Measurements from ENCODE around the gene KNDC1.
"Not testable (repeated sequence)": the region's sequence is repeated elsewhere in the genome, so short reads cannot be mapped to it uniquely, and the experiment has no call there.

The KNDC1 gene

GRCh38 chr10:133162178-133162909 is 2.3 kb downstream of the KNDC1 start:
- DNase-seq (ENCODE audit: low read depth, low spot score), result no peak

DNA sequence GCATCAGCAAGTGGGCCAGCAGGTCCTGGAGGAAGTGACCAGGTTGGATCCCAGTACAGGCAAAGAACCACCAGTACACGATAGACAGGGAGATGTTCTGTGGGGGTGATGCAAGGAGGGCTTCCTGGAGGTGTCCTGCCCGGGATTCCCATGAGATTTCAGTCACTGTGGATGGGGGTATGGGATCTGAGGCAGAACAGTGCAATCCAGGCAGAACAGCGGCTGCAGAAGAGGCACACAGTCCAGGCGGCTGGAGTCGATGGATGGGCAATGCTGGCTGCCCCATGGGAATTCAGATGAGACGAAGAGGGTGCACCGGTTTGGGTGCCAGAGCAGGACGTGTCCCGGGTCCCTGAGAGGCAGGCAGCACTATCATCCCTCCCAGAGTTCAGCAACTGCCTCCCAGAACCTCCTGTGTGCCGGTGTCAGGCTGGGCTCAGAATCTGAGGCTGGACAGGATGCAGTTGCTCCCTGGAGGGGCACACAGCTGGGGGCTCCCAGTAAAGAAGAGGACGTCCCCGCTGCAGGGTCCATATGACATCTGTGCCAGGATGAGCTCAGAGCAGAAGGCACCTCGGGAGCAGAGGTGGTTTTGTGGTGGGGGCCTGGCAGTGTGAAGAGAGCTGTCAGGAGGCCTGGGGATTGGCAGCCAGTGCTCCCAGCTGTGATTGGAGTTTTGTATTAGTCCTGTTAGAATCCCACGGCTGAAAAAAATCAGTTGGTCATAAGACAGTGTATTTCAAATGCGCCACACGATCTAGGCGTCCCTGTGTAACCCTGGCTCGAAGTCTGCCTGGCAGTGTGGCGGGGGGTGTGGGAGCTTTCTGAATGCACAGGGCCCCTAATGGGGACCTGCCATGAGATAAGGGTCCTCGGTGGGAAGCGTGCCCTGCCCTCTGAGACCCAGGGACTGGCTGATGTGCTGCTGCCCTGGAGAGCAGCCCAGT is 3.2 kb downstream of the KNDC1 start:
- no peak for DNase-seq (ENCODE audit: low read depth, low spot score)

- no peak for DNase-seq (ENCODE audit: low read depth, low spot score)
Measured at GRCh38 chr10:133163889-133164815, 4.1 kb downstream of the KNDC1 start.

- DNase-seq (ENCODE audit: low read depth, low spot score), result no peak
Measured at GRCh38 chr10:133164816-133165555, 5.0 kb downstream of the KNDC1 start.

GRCh38 chr10:133165556-133166503 is 5.8 kb downstream of the KNDC1 start:
- DNase-seq (ENCODE audit: low read depth, low spot score), result no peak

- DNase-seq (ENCODE audit: low read depth, low spot score), result no peak
Measured at GRCh38 chr10:133166504-133166827, 6.4 kb downstream of the KNDC1 start.

DNA sequence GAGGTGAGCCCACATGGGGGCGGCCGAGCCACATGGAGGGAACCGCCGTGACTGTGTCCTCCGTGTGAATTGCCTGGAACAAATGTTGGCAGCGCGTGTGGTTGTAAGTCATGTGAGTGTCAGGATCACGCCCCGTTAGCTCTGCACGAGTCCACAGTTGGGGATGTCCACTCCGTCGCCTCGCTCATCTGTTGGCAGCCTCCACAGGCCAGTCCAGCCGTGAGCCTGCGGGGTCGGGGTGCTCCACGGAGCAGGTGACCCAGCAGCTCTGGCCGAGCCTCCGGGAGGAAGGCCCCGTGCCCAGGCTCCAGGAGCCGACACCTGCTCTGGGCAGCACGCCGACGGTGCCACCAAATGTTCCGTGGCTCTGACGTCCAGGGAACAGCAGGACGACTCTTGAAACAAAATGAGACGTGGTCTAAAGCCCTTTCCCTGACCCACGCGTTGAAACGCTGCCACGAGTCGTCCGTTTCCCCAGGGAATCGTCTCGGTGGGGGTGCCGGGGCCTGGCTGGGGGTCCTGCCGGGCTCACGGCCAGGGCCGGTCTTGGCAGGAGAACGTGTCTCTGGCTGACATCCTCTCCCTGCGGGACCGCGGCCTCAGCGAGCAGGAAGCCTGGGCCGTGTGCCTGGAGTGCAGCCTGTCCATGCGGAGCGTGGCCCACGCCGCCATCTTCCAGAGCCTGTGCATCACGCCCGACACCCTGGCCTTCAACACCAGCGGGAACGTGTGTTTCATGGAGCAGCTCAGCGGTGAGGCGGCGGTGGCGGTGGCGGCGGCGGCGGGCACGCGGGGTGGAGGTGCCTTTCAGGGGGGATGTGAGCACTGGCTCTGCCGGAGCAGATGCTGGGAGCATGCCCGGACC is 7.0 kb downstream of the KNDC1 start:
- DNase-seq (ENCODE audit: low read depth, low spot score), result no peak

GRCh38 chr10:133167693-133168616 is 7.9 kb downstream of the KNDC1 start:
- DNase-seq (ENCODE audit: low read depth, low spot score), result no peak

- DNase-seq (ENCODE audit: low read depth, low spot score), result no peak
Measured at GRCh38 chr10:133168617-133169031, 8.6 kb downstream of the KNDC1 start.

- no peak for DNase-seq (ENCODE audit: low read depth, low spot score)
Measured at GRCh38 chr10:133169173-133169947, 9.3 kb downstream of the KNDC1 start.

DNA sequence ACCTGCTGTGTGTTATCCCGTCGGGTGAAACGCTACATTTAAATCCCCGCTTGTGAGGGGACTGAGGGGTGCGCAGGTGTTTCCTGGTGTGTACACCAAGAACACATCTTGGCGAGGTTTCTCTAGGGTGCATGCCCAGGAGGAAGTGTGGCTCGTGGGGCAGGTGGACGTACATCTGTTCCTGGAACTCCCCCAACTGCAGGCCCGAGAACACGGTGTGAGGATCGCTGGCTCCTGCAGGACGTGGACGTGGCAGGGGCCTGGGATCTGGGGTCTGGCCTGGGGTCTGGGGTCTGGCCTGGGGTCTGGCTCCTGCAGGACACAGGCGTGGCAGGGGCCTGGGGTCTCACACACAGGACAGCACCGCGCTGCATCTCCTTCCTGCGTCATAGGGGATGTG is 10.1 kb downstream of the KNDC1 start:
- DNase-seq (ENCODE audit: low read depth, low spot score), result no peak

GRCh38 chr10:133173860-133174640 is 14.0 kb downstream of the KNDC1 start:
- no peak for DNase-seq (ENCODE audit: low read depth, low spot score)

DNA sequence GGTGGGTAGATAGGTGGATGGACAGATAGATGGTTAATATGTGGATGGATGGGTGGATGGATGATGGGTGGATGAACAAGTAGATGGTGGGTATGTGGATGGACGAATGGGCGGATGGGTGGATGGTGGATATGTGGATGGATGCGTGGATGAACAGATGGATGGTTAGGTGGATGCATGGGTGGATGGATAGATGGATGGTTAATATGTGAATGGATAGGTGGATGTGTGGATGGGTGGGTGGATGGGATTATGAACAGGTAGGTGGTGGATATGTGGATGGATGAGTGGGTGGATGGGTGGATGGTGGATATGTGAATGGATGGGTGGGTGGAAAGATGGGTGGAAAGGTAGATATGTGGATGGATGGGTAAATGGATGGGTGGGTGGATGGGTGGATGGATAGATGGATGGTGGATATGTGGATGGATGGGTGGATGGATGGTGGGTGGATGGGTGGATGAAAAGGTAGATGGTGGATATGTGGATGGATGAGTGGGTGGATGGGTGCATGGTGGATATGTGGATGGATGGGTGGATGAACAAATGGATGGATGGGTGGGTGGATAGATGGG is 14.8 kb downstream of the KNDC1 start:
- no peak for DNase-seq (ENCODE audit: low read depth, low spot score)

DNA sequence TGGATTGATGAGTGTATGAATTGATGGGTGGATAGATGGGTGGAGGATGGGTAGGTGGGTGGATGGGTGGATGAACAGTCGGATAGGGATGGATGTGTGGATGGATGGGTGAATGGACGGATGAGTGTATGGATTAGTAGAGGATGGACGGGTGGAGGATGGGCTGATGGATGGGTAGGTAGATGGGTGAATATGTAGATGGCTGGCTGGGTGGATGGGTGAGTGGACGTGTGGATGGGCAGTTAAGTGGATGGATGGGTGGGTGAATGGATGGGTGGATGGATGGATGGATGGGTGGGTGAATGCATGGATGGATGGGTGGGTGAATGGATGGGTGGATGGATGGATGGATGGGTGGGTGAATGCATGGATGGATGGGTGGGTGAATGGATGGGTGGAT is 15.6 kb downstream of the KNDC1 start:
- DNase-seq (ENCODE audit: low read depth, low spot score), result not testable (repeated sequence)

GRCh38 chr10:133176546-133176945 is 16.5 kb downstream of the KNDC1 start:
- DNase-seq (ENCODE audit: low read depth, low spot score), result no peak
